Measurements from ENCODE around the gene SF3B6.
A peak's percentile ranks its signal among the peaks of the same experiment; 100 is the strongest.
"Not testable (repeated sequence)": the region's sequence is repeated elsewhere in the genome, so short reads cannot be mapped to it uniquely, and the experiment has no call there.

Gene SF3B6

GRCh38 chr2:24050041-24050979 is 25.8 kb downstream of the SF3B6 start:
- DNase-seq: peak; percentile 34

- peak; percentile 70 for DNase-seq
These were observed 26.6 kb downstream of the SF3B6 start, which contains the start of gene FKBP1B for GRCh38 chr2:24049485-24050021. FKBP1B (plus strand) TSS chr2:24049741; CDS start chr2:24049850, 109 bp downstream.

GRCh38 chr2:24048769-24049484 is 27.2 kb downstream of the SF3B6 start:
- DNase-seq: peak; percentile 69

DNA sequence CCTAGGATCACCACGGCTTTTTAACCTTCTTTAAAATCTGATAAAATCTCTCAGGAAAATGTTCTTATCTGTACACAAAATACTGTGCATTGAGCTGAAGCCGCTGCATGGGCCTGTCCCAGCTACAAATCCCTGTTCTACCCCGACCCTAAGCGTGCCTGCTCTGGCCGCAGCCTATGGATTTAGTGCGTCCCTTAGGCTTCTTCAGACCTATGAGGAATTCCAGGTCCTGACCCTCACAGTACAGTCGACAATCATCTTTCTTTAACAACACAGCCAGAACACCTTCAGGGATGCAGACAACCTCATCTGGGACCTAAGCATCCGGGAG is 28.5 kb downstream of the SF3B6 start:
- DNase-seq: peak; percentile 77

GRCh38 chr2:24046930-24047702 is 29.0 kb downstream of the SF3B6 start, which contains the start of gene WDCP:
WDCP (minus strand) TSS chr2:24047391; CDS start chr2:24039494, 7,897 bp downstream.
- DNase-seq: peak; percentile 98

DNA sequence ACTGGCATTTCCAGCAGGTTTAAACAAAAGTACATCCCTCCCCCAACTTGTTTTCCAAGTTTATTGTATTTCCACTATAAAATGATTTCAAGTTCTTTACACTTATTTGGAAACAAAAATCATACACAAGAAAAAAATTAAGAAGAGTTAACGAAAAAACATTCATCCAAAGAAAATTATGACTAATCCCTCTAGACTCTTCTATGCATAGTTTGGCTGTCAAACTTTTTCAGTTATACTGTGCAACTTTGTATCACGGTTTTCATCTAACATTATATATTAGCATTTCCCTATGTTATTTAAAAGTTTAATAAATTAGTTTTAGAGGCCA is 29.6 kb downstream of the SF3B6 start:
- DNase-seq: no peak

DNA sequence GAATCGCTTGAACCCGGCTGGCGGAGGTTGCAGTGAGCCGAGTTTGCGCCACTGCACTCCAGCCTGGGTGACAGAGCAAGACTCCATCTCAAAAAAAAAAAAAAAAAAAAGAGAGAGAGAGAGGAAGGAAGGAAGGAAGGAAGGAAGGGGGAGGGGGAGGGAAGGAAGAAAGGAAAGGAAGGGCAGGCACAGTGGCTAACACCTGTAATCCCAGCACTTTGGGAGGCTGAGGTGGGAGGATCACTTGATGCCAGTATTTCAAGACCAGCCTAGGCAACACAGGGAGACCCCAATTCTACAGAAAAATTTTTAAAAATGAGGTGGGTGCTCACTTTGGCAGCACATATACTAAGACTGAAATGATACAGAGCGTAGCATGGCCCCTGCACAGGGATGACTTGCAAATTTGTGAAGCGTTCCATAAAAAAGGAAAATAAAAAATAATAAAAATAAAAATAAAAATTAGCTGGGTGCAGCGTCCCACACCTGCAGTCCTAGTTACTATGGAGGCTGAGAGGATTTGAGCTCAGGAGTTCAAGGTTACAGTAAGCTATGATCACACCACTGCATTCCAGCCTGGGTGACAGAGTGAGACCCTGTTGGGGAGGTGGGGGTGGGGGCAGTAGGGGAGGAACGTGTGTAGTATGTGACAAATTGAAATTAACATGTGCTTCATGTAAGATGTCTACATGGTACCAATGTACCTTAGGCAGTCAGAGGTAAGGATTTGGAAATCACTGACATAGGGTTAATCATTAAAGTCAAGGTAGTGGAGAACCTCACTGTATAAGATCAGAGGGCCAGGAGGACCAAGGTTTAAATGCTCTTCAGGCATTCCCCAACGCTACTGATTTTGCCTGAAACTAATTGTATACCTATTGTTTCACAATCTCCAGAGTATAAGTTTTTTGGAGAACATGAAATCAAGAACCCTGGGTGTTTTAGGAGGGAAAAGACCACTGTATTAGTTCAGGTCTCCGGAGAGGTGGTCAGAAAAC is 30.3 kb downstream of the SF3B6 start:
- DNase-seq: peak; percentile 4

DNA sequence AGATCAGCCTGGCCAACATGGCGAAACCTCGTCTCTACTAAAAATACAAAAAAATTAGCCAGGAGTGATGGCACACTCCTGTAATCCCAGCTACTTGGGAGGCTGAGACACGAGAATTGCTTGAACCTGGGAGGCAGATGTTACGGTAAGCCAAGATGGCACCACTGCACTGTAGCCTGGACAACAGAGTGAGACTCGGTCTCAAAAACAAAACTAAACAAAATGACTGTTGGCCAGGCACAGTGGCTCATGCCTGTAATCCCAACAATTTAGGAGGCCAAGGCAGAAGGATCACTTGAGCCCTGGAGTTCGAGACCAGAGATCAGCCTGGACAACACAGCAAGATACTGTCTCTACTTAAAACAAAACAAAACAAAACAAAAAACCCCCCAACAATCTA is 33.0 kb downstream of the SF3B6 start:
- not testable (repeated sequence) for DNase-seq

- no peak for DNase-seq
These were observed 35.6 kb downstream of the SF3B6 start for GRCh38 chr2:24040511-24040910.

DNA sequence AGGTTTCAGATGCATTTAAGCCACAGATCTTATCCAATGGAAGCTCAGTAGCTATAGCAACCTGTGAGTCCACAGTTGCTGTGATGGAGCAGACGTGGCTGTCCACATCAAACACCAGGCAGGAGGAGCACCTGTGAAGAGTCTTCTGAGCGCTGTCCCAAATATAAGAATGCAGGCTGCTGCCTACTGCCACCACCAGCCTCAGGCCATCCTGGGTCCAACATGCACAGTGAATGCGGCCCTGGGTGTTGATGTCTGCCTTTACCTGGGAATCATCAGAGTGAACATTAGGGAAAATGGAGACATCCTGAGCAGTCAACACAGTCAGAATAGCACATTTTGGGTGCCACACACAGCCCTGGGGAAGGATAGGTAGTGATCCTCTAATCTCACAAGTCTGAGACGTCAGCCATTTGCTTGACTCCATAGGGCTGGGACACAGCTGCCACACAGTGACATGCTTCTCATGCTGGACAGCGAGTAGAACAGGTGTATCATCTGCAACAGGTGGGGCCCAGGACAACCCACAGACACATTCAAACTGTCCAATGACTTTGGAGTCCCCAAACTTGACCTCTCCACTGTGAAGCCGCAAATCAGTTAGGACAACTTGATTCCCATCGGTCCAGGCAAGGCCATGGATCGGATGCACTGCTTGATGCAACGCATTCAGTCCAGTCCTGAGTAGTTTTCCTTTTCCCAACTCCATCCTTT is 37.2 kb downstream of the SF3B6 start:
- DNase-seq: no peak

- no peak for DNase-seq
These were observed 49.9 kb downstream of the SF3B6 start for GRCh38 chr2:24026233-24026632.

GRCh38 chr2:24024996-24025663 is 51.0 kb downstream of the SF3B6 start:
- no peak for DNase-seq

DNA sequence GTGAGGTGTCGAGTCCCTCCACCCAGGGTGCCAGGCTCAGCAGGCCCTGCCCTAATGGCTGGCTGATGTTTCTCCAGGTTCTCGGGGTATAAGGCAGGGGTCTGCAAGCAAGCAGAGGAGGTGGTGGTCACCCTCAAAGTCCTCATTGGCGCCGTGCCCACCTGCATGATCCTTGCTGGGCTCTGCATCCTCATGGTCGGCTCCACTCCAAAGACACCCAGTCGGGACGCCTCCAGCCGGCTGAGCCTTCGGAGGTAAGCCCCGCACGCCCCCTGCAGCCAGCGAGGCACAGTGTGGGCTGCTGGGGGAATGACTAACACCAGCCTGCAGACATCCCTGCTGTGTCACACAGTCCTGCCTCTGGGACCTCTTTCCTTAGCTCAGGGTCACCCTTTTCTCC is 52.1 kb downstream of the SF3B6 start:
- DNase-seq: no peak

DNA sequence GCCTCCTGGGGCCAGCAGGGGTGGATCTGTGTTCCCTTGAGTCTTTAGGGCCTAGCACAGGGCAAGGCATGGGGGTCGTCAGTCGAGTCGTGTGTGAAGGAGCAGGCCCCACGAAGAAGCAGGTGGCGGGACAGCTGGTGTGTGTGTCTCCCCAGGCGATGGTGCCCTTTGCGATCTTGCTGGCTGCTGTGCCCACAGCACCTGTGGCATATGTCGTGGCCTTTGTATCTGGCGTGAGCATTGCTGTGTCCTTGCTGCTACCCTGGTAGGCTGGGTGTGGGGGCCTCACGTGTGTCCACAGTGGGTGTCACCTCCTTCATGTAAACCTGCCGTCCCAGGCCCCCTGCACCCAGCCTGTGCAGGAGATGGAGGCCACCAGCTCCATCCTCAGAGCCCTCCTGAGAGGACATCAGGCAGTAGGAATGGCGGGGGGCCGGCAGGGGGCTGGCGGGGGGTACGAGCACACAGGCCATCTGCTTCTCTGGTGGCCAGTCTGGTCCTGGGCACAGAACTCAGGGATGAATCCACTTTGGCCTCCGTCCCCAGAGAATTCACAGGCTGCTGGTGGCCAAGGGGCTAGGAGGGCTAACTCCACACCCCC is 53.1 kb downstream of the SF3B6 start:
- no peak for DNase-seq

DNA sequence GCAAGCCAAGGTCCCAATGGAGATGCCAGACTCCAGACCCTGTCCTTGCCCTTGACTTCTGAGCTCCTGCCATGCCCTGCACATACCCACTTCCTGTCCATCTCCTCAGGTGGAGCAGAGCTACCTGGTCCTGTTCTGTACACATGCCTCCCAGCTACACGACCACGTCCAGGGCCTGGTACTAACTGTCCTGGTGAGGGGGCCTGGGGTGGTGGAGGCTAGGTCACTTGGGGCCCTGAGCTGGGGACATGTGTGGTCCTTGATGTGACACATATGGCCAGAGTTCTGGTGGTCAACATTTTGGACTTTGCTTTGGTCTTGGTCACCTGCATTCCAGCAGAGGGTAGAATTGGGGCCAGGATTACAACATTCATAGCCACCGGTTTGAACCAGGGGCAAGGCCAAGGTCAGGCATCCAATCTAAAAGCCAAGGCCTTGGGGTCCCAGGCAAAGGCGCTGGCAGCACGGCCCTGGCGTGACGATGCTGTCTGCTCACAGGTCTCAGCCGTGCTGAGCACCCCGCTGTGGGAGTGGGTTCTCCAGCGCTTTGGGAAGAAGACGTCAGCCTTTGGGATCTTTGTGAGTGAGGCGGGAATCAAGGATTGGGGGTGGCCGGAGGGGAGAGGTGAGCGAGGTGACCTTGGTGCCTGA is 53.7 kb downstream of the SF3B6 start:
- DNase-seq: no peak

- DNase-seq: peak; percentile 48
These were observed 54.8 kb downstream of the SF3B6 start for GRCh38 chr2:24021122-24021998.

GRCh38 chr2:24020244-24020643 is 55.9 kb downstream of the SF3B6 start:
- no peak for DNase-seq

- DNase-seq: no peak
These were observed 56.4 kb downstream of the SF3B6 start for GRCh38 chr2:24019729-24020128.

Measured in DMS53 (cell line).